ENCODE measurements around the gene KLHL40.
A peak's percentile ranks its signal among the peaks of the same experiment; 100 is the strongest.
"Not testable (repeated sequence)": the region's sequence is repeated elsewhere in the genome, so short reads cannot be mapped to it uniquely, and the experiment has no call there.

Gene KLHL40

DNA sequence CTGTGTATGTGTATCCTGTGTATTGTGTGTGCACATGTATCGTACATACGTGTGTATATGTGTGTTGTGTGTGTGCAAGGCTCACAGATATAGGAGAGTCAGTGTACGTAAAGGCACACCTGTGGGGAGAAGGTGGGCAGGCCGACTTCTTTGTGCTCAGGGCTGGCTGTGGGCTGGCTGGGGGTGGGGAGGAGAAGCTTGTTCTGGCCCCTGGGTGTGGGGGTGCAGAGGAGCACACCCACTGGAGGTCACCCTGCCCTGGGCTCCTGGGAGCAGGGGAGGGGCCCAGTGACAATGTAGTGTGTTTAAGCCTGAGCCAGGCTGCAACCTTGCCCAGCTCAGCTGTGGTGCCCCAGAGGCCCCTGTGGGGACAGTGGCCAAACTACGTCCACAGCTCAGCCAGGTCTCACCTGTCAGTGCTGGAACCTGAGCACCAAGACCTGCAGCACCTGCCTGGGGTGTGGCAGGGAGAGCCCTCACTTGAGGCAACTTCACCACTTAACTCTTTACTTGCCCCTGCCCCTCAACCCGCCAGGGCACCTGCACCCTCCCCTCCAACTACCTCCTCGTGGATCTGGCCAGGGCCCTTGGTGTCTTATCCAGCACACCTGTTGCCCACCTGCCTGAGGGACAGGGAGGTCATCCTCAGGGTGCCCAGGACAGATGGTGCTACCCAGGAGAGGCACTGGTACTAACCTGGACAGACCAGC, 19.9 kb downstream of the KLHL40 start:
- no peak for DNase-seq (ENCODE audit: low spot score)

DNA sequence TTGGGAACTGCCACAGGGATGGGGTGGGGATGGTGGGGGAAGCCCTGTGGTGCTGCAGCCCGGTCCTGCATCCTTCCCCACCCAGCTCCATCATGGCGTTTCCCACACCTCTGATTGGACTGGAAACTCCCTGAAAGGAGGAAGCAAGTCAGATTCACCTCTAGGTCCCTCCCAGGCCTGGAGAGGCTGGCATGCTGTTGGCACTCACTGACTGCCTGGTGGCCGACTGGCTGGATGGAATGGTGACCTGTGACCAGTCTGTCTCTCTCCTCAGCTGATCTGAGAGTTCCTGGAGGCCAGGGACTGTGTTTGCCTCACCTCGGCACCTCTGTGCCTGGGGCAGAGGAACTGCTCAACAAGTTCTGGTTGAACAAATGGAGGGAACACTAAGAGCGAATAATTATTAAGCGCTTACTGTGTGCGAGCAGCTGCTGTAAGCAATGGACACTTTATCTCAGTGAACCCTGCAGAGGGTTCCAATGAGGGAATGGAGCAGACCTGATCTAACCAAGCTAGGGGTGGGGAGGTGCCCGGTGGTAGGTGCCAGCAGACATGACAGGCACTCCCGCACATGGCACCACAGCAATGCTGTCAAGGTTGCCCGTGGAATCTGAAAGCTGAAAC, 20.7 kb downstream of the KLHL40 start:
- DNase-seq (ENCODE audit: low spot score): no peak

DNA sequence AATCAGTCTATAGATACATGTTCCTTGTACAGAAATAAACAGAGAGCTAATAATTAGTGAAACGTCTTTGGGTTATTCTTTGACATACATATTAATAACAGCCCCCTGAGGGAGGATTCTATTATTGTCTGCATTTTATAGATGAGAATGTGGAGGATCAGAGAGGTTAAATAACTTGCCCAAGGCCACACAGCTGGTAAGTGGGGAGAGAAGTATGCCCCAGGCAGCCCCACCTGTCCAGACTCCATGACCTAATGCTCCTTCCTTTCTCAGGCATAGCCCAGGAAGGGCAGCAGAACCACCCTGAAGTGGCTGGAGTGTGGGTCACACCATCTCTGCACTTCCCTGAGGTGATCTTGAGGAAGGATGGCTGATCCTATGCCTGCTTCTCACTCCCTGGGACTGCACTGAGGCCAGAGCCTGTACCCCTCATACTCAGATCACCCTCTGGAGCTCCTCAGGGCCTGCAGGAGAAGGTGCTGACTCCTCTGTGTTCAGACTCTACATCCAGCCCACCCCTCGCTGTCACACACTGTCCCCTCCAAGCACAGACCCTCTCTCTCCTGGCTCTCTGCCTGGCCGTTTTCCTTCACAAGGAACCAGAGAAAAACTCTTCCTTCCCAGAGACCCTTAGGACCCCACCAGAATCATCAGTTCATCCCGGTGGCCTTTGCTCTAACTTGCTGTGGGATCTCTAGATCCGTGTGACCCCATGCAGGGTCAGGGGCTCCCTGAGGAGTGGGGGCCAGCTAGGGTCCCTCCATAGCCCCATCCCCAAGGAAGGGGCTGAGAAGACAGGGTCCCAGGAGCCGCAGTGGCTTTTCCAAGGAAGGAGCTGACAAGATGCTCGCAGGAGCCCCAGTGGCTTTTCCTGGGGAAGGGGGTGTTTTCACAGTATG, 21.6 kb downstream of the KLHL40 start:
- DNase-seq (ENCODE audit: low spot score): no peak

DNA sequence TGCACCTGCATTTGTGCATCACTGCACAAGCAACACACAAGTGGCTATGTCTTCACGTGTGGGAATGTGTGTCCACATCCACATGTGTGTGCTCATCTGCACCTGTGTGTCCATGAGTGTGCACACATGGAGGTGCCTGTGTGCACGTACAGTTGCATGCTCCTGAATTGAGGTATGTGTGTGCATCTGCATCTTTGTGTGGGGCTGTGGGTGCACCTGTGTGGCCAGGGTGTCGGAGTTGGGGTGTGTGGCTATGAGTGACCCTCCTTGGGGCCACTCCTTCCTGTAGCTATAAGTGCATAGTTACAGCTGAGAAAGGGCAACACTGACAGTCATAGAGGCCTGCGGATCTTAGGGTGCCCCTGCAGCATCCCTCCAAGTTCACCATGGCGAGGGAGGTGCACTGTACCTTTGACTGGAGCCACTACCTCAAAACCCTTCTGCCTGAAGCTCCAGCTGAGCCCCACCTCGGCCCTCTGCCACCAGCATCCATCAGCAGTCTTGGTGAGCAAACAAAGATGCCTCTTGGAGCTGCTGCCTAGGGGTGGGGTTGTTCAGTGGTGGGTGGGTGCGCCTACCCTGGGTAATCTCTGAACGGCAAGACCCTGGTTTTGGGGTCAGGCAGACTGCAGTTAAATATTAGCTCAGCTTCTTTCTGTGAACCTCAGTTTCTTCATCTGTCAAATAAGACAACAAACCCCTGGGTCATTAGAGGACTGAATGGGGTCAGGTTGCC, 22.5 kb downstream of the KLHL40 start:
- no peak for DNase-seq (ENCODE audit: low spot score)

DNA sequence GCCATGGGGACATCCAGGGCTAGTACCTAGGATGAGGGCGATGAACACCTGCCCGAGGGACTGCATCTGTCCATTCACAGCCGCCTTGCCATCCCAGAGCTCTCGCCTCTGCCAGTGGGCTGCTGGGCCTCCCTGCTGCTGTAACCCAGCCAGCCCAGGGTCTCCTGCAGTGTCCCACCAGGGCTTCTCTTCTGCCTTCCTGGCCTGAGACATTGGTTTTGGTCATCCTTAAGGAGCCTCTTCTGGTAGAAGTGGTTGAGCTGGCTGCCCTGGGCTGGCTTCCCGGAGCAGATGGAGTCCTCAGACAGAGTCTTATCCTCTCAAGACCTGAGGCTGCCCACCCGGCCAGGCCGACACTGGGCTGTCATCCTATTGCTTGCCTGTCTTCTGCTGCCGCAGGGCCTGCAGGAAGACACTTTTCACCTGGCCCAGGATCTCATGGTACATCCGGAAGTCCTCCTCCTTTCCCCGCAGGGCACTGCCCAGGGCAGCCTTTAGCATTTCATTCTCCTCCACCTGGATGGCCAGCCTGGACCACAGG, 23.3 kb downstream of the KLHL40 start:
- DNase-seq (ENCODE audit: low spot score): no peak

DNA sequence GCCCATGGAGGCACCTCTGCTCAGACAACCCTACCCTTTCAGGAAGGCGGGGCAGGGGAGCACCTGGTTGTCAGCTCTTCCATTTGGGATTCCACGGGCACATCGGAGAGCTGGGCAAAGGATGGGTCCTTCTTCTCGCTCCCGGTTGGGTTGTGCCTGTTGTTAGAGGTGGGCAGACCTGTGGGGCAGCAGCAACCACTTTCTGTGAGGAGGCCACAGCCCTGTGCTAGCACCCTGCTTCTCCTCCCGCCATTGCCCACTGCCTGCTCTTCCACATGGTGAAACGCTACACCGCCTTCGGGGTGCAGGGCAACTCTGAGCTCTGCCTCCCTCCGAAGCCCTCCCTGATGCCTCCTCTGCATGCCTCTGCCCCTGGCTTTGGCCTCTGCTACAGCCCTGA, 24.3 kb downstream of the KLHL40 start:
- no peak for DNase-seq (ENCODE audit: low spot score)

DNA sequence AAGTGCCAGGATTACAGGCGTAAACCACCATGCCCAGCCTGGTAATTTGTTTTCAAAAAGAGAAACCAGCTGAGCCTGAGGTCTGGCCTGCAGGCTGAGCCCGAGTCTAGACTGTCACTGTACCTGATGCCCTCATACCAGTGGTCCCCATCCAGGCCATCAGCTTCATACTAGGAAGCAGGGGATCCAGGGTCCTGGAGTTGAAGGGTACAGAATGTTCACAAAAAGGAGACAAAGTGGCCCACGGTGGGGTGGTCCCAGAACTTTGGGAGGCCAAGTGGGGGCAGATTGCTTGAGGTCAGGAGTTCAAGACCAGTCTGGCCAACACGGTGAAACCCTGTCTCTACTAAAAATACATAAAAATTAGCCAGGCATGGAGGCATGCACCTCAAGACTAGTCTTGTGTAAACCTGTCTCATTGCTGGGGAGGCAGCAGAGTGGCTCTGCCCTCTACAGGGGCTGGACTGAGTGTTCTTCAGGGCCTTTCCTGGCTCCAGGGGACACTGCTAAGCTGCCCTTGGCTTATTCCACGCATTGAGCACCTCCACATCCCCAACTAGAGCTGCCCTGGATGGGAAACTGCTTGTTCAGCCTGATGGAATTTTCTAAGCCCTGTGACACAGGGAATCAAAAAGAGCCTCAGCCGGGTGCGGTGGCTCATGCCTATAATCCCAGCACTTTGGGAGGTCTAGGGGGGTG, 25.1 kb downstream of the KLHL40 start:
- DNase-seq (ENCODE audit: low spot score): no peak

DNA sequence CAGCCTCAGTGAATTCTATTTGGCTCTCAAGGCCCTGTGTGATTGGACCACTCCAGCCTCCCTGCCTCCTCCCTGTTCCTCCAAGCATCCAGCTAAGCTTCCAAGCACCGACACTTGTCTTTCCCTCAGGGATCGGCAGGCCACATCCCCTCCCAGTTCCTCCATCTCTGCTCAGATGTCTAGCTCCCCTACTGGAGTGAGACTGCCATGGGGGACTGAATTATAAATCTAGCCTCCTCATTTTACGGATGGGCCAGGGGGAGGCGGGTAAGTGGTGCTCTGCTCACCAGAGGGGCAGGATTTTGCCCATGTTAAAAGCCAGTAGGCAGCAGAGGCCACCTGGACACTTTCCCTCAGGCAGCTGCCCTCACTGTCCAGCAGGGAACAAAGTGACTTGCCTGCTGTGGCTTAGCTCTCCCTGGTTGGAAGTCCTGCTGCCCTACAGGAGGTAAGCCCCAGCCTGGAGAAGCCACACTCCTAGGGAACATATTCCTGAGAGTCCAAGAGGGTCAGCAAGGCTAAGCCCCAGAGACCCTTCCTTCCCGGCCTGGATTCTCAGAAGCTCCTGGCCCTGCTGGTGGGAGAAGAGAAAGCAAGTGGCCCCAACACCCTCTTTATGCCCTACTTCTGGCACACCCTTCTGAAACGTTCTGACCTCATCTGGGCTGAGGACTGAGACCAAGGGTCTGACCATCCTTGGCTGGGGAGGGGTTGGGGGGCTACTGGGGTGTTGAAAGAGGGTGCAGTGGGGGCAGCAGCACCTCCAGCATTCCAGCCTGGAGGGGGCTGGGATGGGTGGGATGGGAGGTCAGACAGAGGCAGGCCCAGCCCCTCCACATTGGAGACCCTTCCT, 26.4 kb downstream of the KLHL40 start:
- DNase-seq (ENCODE audit: low spot score): no peak

DNA sequence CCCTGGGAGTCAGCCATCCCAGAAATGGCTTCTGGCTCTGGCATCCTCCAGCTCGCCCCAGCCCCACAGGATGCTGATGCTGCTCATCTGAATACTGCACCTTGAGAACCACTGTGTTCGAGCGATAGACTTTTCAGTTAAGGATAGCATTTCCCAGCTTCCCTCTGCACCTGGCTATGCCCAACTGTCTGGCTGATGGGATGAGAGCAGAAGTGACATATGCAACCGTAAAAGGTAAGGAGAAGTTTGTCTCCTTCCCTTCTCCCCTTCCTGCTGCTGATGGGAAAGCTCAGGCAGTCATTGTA, 27.0 kb downstream of the KLHL40 start:
- DNase-seq (ENCODE audit: low spot score): no peak

DNA sequence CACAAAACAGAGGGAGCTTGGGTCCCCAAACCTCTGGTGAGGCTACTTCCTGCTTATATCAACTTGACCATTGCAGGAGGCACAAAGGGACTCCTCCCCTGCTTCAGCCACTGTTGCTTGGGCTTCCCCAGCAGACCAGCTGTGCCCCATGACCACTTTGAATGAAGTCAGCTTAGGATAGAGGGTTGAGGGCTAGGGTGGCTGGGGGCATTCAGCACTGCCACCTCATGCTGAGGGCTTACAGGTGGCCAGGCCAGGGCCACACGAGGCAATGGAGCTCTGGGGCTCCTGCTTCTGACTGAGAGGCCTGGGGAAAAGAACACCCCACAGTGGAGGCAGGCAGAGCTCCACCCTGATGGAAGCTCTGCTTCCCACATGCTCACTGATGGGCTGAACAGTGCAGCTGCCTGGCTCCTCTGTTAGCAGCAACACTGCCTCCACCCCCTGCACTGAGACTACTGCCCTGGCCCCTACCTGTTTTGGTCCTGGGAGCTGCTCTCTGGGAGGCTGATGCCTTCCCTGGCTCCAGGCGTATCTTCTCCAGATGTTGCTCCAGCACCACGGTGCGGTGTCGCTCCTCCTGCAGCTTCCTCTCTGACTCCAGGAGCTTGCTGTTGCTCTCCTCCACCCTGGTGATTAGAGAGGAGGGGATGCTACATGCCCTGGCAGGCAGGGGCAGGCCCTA, 27.5 kb downstream of the KLHL40 start:
- no peak for DNase-seq (ENCODE audit: low spot score)

DNA sequence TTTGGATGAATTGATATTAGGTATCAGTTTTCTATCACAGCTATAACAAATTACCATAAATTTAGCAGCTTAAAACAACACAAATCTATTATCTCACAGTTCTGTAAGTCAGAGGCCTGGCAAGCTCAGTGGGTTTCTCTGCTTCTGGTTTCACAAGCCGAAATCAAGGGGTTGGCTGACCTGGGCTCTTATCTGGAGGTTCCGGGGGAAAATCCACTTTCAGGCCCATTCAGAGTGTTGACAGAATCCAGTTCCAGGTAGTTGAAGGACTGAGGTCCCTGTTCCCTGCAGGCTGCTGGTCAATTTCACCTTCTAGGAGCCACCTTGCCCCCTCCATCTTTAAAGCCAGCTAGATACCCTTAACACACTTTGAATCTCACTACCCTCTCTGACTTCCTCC, 28.4 kb downstream of the KLHL40 start:
- DNase-seq (ENCODE audit: low spot score): no peak

DNA sequence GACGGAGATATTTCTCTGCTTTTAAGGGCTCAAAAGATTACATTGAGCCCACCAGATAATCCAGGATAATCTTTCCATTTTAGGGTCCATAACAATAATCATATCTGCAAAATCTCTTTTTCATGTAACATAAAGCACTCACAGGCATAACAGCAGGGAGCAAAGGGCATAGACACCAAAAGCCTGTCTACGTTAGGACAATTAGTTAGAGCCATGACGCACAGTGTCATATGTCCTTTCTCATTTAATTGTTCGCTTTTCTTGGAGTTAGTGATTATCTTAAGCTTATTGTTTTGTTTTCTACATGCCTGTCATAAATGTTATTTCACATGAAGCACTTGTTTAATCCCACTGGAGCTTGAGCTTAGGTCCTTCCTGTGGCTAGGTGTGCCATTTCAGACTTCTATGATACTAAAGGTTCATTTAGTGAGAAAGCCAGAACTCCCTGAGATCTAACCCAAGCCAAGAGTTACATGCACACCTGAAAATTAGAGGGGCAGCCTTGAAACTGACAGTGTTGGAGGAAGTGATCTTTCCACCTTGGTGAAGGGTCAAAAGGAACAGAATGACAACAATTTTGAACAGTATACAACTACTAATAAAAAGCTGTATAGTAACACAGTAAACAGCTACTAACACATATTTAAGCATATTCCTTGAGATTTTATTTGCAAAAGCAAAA, 29.0 kb downstream of the KLHL40 start:
- DNase-seq (ENCODE audit: low spot score): no peak

DNA sequence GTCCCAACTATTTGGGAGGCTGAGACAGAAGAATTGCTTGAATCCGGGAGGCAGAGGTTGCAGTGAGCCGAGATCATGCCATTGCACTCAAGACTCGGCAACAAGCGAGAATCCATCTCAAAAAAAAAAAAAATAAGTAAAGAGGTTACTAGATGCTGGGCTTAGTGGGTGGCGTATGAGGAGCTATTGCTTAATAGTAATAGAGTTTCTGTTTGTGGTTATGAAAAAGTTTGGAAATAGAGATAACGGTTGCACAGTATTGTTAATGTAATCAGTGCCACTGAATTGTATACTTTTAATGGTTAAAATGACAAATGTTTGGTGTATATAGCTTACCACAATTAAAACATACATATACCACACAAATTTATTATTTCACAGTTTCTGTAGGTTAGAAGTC, 32.0 kb downstream of the KLHL40 start:
- DNase-seq (ENCODE audit: low spot score): no peak

DNA sequence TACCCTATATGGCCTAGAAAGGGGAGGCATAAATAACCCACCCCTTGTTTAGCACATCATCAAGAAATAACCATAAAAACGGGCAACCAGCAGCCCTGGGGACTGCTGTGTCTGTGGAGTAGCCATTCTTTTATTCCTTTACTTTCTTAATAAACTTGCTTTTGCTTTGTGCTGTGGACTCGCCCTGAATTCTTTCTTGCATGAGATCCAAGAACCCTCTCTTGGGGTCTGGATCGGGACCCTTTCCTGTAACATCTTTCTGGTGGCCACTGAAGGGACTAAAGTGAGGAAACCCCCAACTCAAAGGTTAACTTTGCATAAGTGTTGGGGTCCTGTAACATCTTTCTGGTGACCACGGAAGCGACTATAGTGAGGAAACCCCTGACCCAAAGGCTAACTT, 33.0 kb downstream of the KLHL40 start:
- DNase-seq (ENCODE audit: low spot score): no peak

DNA sequence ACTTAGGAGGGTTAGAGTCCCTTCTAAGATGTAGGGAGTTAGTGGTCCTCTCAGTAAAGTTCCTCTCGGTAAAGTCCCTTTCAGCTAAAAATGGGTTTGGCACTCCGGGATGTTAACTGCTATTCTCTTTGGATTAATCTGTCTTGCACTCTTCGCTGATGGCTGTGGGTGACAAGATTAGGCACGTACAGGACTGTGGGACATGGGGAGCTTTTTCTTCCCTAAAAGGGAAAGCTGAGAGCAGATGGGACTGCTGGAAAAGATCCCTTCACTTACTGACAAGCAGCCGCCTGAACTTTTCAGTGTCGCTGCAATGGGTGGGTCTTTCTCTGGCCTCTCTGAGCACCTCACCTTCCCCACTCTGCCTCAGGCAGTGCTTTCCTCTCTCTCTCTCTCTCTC, 33.7 kb downstream of the KLHL40 start:
- DNase-seq (ENCODE audit: low spot score): no peak

DNA sequence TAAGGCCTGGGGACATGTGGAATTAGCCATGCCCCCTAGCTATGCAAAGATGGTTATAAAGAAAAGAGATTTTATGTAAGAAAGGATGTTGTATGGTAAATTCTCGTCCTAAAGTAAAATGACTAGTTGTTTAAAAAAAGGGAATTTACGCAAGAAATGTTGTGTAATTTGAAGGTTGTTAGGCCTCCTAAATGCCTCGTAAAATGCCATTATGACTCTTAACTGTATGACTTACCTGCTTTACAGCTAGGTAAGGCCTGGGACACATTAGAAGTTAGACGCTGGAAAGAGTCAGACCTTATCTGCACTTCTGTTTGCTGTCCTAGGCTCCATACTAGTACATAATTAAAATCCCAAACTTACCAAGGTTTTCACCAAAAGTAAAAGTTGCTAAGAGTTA, 34.8 kb downstream of the KLHL40 start:
- DNase-seq (ENCODE audit: low spot score): no peak

DNA sequence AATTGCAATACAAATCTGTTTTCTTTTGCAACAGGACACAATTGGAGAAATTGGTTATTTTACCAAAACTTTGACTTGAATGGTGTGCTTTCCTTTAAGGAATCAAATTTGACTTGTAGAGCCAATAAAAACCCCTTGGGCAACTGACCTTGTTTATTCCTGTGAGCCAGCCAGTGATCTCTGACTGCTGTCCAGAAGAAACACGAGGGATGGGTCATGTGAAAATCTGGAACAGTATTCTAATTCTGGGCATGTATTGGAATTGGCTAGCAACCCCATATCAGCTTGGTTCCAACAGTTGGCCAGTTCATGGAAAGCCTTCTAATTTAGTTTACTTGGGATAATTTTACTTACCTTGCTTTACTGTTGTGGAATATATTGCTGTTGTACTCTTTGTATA, 36.4 kb downstream of the KLHL40 start:
- DNase-seq (ENCODE audit: low spot score): no peak

DNA sequence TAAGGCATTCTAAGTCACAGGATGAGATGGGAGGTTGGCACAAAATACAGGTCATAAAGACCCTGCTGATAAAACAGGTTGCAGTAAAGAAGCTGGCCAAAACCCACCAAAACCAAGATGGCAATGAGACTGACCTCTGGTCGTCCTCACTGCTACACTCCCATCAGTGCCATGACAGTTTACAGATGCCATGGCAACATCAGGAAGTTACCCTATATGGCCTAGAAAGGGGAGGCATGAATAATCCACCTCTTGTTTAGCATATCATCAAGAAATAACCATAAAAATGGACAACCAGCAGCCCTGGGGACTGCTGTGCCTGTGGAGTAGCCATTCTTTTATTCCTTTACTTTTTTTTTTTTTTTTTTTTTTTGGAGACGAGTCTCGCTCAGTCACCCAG, 37.1 kb downstream of the KLHL40 start:
- not testable (repeated sequence) for DNase-seq (ENCODE audit: low spot score)

DNA sequence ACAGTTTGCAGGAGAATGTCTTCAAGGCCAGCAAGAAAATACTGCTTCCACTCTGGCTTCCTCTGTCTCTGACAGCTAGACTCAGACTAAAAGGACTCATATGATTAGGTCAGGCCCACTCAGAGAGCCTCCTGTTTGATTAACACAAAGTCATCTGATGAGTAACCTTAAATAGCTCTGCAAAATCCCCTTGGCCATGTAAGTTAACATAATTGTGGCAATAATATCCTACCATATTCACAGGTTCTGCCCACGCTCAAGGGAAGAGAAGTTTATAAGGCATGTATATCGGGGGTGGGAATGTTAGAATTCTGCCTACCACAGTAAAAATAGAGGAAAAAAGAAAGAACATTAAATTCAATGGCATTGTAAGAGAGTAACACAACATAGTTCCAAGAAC, 37.9 kb downstream of the KLHL40 start:
- no peak for DNase-seq (ENCODE audit: low spot score)

DNA sequence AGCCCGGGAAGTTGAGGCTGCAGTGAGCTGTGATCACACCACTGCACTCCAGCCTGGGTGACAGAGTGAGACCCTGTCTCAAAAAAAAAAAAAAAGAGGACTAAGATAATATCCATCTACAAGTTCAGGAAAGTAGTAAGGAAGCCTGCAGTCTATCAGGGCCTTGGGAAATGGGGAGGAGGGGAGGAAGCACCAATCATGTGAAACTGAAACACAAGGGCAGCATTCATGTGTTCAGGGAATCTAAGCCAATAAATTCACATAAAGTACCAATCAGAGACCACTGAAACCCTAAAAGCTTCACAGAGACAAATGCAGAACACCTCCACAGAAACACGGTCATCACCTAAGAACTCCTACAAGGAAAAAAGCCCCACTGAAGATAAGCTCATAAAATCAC, 40.1 kb downstream of the KLHL40 start:
- peak; percentile 66 for DNase-seq (ENCODE audit: low spot score)

All from COLO829 (cell line).